ENCODE results near the gene SMPD4. TPM values are rescaled to one million over a fixed set of nuclear protein-coding genes. Genes with fewer than 3 reads are reported as not detected.
"Not testable (repeated sequence)": the region's sequence is repeated elsewhere in the genome, so short reads cannot be mapped to it uniquely, and the experiment has no call there.

Gene SMPD4, protein sequence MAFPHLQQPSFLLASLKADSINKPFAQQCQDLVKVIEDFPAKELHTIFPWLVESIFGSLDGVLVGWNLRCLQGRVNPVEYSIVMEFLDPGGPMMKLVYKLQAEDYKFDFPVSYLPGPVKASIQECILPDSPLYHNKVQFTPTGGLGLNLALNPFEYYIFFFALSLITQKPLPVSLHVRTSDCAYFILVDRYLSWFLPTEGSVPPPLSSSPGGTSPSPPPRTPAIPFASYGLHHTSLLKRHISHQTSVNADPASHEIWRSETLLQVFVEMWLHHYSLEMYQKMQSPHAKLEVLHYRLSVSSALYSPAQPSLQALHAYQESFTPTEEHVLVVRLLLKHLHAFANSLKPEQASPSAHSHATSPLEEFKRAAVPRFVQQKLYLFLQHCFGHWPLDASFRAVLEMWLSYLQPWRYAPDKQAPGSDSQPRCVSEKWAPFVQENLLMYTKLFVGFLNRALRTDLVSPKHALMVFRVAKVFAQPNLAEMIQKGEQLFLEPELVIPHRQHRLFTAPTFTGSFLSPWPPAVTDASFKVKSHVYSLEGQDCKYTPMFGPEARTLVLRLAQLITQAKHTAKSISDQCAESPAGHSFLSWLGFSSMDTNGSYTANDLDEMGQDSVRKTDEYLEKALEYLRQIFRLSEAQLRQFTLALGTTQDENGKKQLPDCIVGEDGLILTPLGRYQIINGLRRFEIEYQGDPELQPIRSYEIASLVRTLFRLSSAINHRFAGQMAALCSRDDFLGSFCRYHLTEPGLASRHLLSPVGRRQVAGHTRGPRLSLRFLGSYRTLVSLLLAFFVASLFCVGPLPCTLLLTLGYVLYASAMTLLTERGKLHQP
- total RNA-seq (15.6 TPM), polyA plus RNA-seq (40.8 TPM)

DNA sequence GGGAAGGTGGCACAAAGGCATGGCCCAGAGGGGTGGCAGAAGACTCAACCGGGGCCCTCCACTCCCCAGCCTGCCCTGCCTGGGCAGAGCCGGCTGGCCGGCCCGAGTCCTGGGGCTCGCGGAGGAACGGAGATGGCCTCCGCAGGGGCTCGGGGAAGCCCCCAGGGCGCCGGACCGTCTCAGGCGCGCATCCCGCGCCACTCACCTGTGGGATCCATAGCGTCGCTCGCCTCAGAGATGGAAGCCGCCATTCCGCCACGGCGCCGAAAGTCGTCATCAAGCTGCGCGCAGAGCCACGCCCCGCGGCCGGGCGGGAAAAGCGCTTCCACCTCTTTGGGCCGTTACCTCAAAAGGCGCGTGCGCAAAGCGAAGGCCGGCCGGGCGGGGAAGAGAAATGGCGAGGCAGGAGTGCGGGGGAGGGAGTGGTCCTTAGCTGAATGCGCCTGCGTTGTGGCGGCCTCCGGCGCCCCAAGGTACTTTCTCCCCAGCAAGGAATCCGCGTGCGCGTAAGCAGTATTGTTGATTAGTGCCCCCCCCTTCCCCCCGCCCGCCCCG is at the start of gene SMPD4:
TSS of gene SMPD4 (minus strand) at position 278 of the 555 bp plus-strand sequence. CDS start 5,010 bp downstream, outside the sequence.
- Histone ChIP-seq H3K27ac (ENCODE audit: low read depth) (peak within 1 kb of the TSS; percentile 87), H3K36me3 (ENCODE audit: insufficient read depth) (no peaks in the 10 kb centered on the region), H3K4me3 (ENCODE audit: low read depth, low read length) (peak within 1 kb of the TSS; percentile 95), H3K4me1 (ENCODE audit: insufficient read depth) (peaks cover 1% of the 10 kb centered on the region)
- DNase-seq (ENCODE audit: extremely low spot score) = peak; percentile 97
- under 1% methylated on average over 55 of the region's 55 CpGs for WGBS

GRCh38 chr2:130230907-130231306 is 49.5 kb upstream of the SMPD4 start:
- WGBS = 91% methylated on average over 15 of the region's 15 CpGs
- H3K27ac ChIP-seq (ENCODE audit: low read depth); DNase-seq (ENCODE audit: extremely low spot score); H3K4me1 ChIP-seq (ENCODE audit: insufficient read depth); H3K36me3 ChIP-seq (ENCODE audit: insufficient read depth); H3K4me3 ChIP-seq (ENCODE audit: low read depth, low read length): not testable (repeated sequence)

DNA sequence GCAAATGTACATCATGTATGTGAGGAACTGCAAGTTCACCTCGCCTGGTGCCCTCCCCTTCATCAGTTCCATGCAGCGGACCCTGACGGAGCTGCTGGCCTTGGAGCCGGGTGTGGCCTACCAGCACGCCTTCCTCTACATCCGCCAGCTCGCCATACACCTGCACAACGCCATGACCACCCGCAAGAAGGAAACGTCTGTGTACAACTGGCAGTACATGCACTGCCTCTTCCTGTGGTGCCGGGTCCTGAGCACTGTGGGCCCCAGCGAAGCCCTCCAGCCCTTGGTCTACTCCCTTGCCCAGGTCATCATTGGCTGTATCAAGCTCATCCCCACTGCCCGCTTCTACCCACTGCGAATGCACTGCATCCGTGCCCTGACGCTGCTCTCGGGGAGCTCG is 49.0 kb upstream of the SMPD4 start:
- H3K4me3 ChIP-seq (ENCODE audit: low read depth, low read length); DNase-seq (ENCODE audit: extremely low spot score): not testable (repeated sequence)

DNA sequence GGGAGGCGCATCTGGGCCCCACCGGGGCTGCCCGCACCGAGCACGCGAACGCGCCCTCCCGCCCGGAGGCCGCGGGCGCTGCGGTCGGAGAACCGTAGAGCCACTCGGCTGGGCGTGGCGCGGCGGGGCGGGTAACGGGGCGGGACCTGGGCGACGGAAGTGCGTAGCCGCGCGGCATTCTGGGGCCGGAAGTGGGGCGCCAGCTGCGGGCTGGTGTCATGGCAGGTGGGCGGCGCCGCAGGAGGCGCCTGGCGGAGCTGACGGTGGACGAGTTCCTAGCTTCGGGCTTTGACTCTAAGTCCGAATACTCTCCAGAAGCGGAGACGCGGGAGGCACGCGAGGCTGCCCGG is 47.7 kb upstream of the SMPD4 start:
- not testable (repeated sequence) for H3K4me1 ChIP-seq (ENCODE audit: insufficient read depth); DNase-seq (ENCODE audit: extremely low spot score); H3K36me3 ChIP-seq (ENCODE audit: insufficient read depth); H3K27ac ChIP-seq (ENCODE audit: low read depth)
- H3K4me3 ChIP-seq (ENCODE audit: low read depth, low read length) = peak overlapping the region; percentile 11
- WGBS = 41% methylated on average over 48 of the region's 48 CpGs

More for the DNA sequence above, 49.0 kb upstream of the SMPD4 start:
- H3K36me3 ChIP-seq (ENCODE audit: insufficient read depth); H3K4me1 ChIP-seq (ENCODE audit: insufficient read depth); H3K27ac ChIP-seq (ENCODE audit: low read depth): not testable (repeated sequence)
- WGBS = 94% methylated on average over 18 of the region's 18 CpGs

- H3K4me3 ChIP-seq (ENCODE audit: low read depth, low read length) = peak overlapping the region; percentile 11
- not testable (repeated sequence) for H3K36me3 ChIP-seq (ENCODE audit: insufficient read depth); H3K27ac ChIP-seq (ENCODE audit: low read depth); DNase-seq (ENCODE audit: extremely low spot score); H3K4me1 ChIP-seq (ENCODE audit: insufficient read depth)
- 84% methylated on average over 69 of the region's 69 CpGs for WGBS
Observed at GRCh38 chr2:130228467-130229160, 47.2 kb upstream of the SMPD4 start.

- H3K4me3 ChIP-seq (ENCODE audit: low read depth, low read length); H3K36me3 ChIP-seq (ENCODE audit: insufficient read depth); H3K27ac ChIP-seq (ENCODE audit: low read depth); H3K4me1 ChIP-seq (ENCODE audit: insufficient read depth); DNase-seq (ENCODE audit: extremely low spot score): not testable (repeated sequence)
- 90% methylated on average over 21 of the region's 21 CpGs for WGBS
Observed at GRCh38 chr2:130228005-130228404, 46.6 kb upstream of the SMPD4 start.

GRCh38 chr2:130222523-130222922 is 41.1 kb upstream of the SMPD4 start:
- not testable (repeated sequence) for H3K4me1 ChIP-seq (ENCODE audit: insufficient read depth); H3K4me3 ChIP-seq (ENCODE audit: low read depth, low read length); H3K36me3 ChIP-seq (ENCODE audit: insufficient read depth); H3K27ac ChIP-seq (ENCODE audit: low read depth); DNase-seq (ENCODE audit: extremely low spot score)
- WGBS = 41% methylated on average over 4 of the region's 4 CpGs

- WGBS = no CpG with 5 or more reads among the region's 1 CpG
- not testable (repeated sequence) for H3K4me1 ChIP-seq (ENCODE audit: insufficient read depth); H3K36me3 ChIP-seq (ENCODE audit: insufficient read depth); H3K4me3 ChIP-seq (ENCODE audit: low read depth, low read length); H3K27ac ChIP-seq (ENCODE audit: low read depth); DNase-seq (ENCODE audit: extremely low spot score)
Observed at GRCh38 chr2:130220505-130220904, 39.1 kb upstream of the SMPD4 start.

DNA sequence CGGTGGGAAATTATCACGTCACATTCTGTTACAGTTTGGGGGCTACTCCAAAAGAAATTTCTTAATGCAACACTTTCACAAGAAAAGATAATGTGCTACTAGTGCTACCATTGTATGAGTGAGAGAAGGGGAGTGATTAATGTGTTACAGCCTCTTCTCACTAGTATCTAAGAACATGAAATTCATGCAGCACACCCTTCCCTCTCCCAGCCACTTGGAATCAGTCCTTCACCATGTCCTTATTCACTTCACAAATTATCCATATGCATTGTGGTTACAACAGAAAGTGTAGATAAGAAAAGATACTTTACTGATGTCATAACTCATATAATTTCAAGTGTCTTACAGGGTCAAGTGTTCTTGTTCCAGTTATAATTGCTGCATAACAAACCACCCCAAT is 37.7 kb upstream of the SMPD4 start:
- H3K4me3 ChIP-seq (ENCODE audit: low read depth, low read length); DNase-seq (ENCODE audit: extremely low spot score); H3K4me1 ChIP-seq (ENCODE audit: insufficient read depth); H3K36me3 ChIP-seq (ENCODE audit: insufficient read depth); H3K27ac ChIP-seq (ENCODE audit: low read depth): not testable (repeated sequence)
- WGBS = 89% methylated on average over 2 of the region's 2 CpGs

DNA sequence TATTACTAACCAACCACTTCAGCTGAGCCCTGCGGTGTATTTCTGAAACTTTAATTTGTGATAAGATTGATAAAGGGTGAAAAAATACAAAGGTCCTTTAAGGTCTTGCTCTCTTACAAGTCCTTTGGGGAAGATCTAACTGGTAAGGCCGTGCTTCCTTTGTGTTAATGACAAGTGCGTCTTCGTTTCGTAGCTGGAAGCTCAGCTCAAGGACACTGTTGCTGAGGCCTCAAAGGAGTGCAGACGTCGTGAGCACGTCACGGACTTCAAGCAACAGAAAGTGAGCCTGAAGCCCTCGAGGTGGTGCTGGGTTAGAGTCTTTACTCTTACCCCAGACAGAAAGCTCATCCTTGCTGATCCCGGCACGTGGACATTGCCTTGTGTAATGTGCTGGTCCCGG is 25.6 kb upstream of the SMPD4 start:
- H3K4me1 ChIP-seq (ENCODE audit: insufficient read depth); H3K4me3 ChIP-seq (ENCODE audit: low read depth, low read length); H3K36me3 ChIP-seq (ENCODE audit: insufficient read depth); H3K27ac ChIP-seq (ENCODE audit: low read depth); DNase-seq (ENCODE audit: extremely low spot score): not testable (repeated sequence)
- WGBS = 82% methylated on average over 13 of the region's 13 CpGs

GRCh38 chr2:130203150-130203549 is 21.7 kb upstream of the SMPD4 start:
- not testable (repeated sequence) for H3K27ac ChIP-seq (ENCODE audit: low read depth); H3K4me1 ChIP-seq (ENCODE audit: insufficient read depth); H3K36me3 ChIP-seq (ENCODE audit: insufficient read depth); DNase-seq (ENCODE audit: extremely low spot score); H3K4me3 ChIP-seq (ENCODE audit: low read depth, low read length)
- WGBS = 71% methylated on average over 3 of the region's 3 CpGs

- WGBS = 40% methylated on average over 4 of the region's 7 CpGs
- not testable (repeated sequence) for H3K4me3 ChIP-seq (ENCODE audit: low read depth, low read length)
Observed at GRCh38 chr2:130202518-130202917, 21.1 kb upstream of the SMPD4 start.

GRCh38 chr2:130198343-130198742 is 16.9 kb upstream of the SMPD4 start, which contains the start of gene TUBA3E:
TUBA3E (minus strand) TSS chr2:130198439; CDS start chr2:130198360, 79 bp downstream.
- DNase-seq (ENCODE audit: extremely low spot score) = no peak
- Histone ChIP-seq H3K4me1 (ENCODE audit: insufficient read depth) (no peaks in the 10 kb centered on the region), H3K4me3 (ENCODE audit: low read depth, low read length) (no peak within 1 kb of the TSS), H3K27ac (ENCODE audit: low read depth) (no peak within 1 kb of the TSS), H3K36me3 (ENCODE audit: insufficient read depth) (no peaks in the 10 kb centered on the region)
- WGBS = 96% methylated on average over 26 of the region's 26 CpGs

More at GRCh38 chr2:130202518-130202917, 21.1 kb upstream of the SMPD4 start:
- DNase-seq (ENCODE audit: extremely low spot score); H3K4me1 ChIP-seq (ENCODE audit: insufficient read depth); H3K36me3 ChIP-seq (ENCODE audit: insufficient read depth); H3K27ac ChIP-seq (ENCODE audit: low read depth): not testable (repeated sequence)
